GM12891 (cell line): ENCODE data around the gene PRSS50.

Source experiments
- PAX5 ChIP-seq: IDR thresholded peaks from 2 replicates; pipeline ENCODE4 v1.6.1; 2011; ENCODE audit warnings: low read length, moderate library complexity, mild to moderate bottlenecking; ENCODE audit not compliant: insufficient read depth, severe bottlenecking
- POLR2A ChIP-seq: IDR thresholded peaks from 2 replicates; pipeline ENCODE4 v1.6.1; 2011; ENCODE audit warnings: low read depth, low read length, control low read depth
- POU2F2 ChIP-seq: IDR thresholded peaks from 2 replicates; pipeline ENCODE4 v1.6.1; 2011; ENCODE audit warnings: low read depth, mild to moderate bottlenecking, control low read depth, low read length, moderate library complexity

GRCh38 chr3:46700772-46701171 is 16.9 kb downstream of the PRSS50 start:
- no peak for TF ChIP-seq POLR2A
- no peak for TF ChIP-seq PAX5
- TF ChIP-seq POU2F2, result no peak
